DOHH2 (cell line): ENCODE data around the gene ARHGEF7.

Source experiments
- EZH2phosphoT487 ChIP-seq: fragments of 200-600 bp; sonication (generic); IDR thresholded peaks from 2 replicates; pipeline ENCODE4 v1.6.1; 2017; ENCODE audit warnings: borderline replicate concordance, mild to moderate bottlenecking, antibody characterized with exemption, low read length, moderate library complexity, mixed read lengths
- TF ChIP-seq, protein P1 (sequence below): fragments of 200-600 bp; sonication (generic); IDR thresholded peaks from one replicate; pipeline ENCODE4 v1.5.1; 2014; ENCODE audit warnings: antibody characterized with exemption, mild to moderate bottlenecking, low read depth, low read length; ENCODE audit not compliant: poor library complexity, severe bottlenecking

- TF ChIP-seq, protein P1, sequence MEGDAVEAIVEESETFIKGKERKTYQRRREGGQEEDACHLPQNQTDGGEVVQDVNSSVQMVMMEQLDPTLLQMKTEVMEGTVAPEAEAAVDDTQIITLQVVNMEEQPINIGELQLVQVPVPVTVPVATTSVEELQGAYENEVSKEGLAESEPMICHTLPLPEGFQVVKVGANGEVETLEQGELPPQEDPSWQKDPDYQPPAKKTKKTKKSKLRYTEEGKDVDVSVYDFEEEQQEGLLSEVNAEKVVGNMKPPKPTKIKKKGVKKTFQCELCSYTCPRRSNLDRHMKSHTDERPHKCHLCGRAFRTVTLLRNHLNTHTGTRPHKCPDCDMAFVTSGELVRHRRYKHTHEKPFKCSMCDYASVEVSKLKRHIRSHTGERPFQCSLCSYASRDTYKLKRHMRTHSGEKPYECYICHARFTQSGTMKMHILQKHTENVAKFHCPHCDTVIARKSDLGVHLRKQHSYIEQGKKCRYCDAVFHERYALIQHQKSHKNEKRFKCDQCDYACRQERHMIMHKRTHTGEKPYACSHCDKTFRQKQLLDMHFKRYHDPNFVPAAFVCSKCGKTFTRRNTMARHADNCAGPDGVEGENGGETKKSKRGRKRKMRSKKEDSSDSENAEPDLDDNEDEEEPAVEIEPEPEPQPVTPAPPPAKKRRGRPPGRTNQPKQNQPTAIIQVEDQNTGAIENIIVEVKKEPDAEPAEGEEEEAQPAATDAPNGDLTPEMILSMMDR = no peak
- TF ChIP-seq EZH2phosphoT487 = no peak
Measured at GRCh38 chr13:111323549-111323948, 208.4 kb downstream of the ARHGEF7 start.
